K562 (cell line): ENCODE measurements around the gene C2orf72.

ENCODE experiments used
- CHD2 ChIP-seq: IDR thresholded peaks from 2 replicates; pipeline ENCODE4 v1.6.1; 2011; ENCODE audit warnings: low read depth, low read length
- EGR1 ChIP-seq: fragments of 450-650 bp; conservative IDR thresholded peaks from 2 replicates; pipeline ENCODE4 v1.6.1; 2017; ENCODE audit warnings: mild to moderate bottlenecking
- SRSF1 ChIP-seq: fragments of 200-400 bp; formaldehyde crosslinking; IDR thresholded peaks from 2 replicates; pipeline ENCODE4 v1.6.1; 2017; ENCODE audit warnings: mild to moderate bottlenecking, low read depth, low read length, moderate library complexity

- TF ChIP-seq SRSF1: no peak
- TF ChIP-seq CHD2: no peak
- TF ChIP-seq EGR1: no peak
Measured at GRCh38 chr2:230989731-230990130, 47.6 kb upstream of the C2orf72 start.
